ENCODE results near the gene PIK3CB.
"Not testable (repeated sequence)": the region's sequence is repeated elsewhere in the genome, so short reads cannot be mapped to it uniquely, and the experiment has no call there.

The PIK3CB gene

GRCh38 chr3:138802223-138802622 lies 32.5 kb downstream of the PIK3CB start:
- not testable (repeated sequence) for DNase-seq

- no peak for DNase-seq
Measured at GRCh38 chr3:138801792-138802191, 32.9 kb downstream of the PIK3CB start.

- no peak for DNase-seq
Measured at GRCh38 chr3:138800248-138800647, 34.5 kb downstream of the PIK3CB start.

GRCh38 chr3:138799822-138800221 lies 34.9 kb downstream of the PIK3CB start:
- no peak for DNase-seq

GRCh38 chr3:138797508-138798038 lies 37.2 kb downstream of the PIK3CB start:
- no peak for DNase-seq

- no peak for DNase-seq
Measured at GRCh38 chr3:138796761-138797160, 38.0 kb downstream of the PIK3CB start.

- no peak for DNase-seq
Measured at GRCh38 chr3:138786788-138787271, 47.9 kb downstream of the PIK3CB start.

GRCh38 chr3:138785951-138786350 lies 48.8 kb downstream of the PIK3CB start:
- no peak for DNase-seq

- not testable (repeated sequence) for DNase-seq
Measured at GRCh38 chr3:138785362-138785857, 49.3 kb downstream of the PIK3CB start.

- no peak for DNase-seq
Measured at GRCh38 chr3:138782755-138783154, 52.0 kb downstream of the PIK3CB start.

- DNase-seq, result no peak
Measured at GRCh38 chr3:138781012-138781470, 53.7 kb downstream of the PIK3CB start.

GRCh38 chr3:138778643-138779042 lies 56.1 kb downstream of the PIK3CB start:
- DNase-seq, result no peak

GRCh38 chr3:138776961-138777360 lies 57.8 kb downstream of the PIK3CB start:
- no peak for DNase-seq

GRCh38 chr3:138775254-138775595 lies 59.5 kb downstream of the PIK3CB start:
- no peak for DNase-seq

GRCh38 chr3:138774529-138775253 lies 60.0 kb downstream of the PIK3CB start:
- DNase-seq, result no peak

- DNase-seq, result no peak
Measured at GRCh38 chr3:138771585-138771984, 63.1 kb downstream of the PIK3CB start.

GRCh38 chr3:138769616-138770015 lies 65.1 kb downstream of the PIK3CB start:
- DNase-seq, result no peak

GRCh38 chr3:138768946-138769345 lies 65.8 kb downstream of the PIK3CB start:
- no peak for DNase-seq

GRCh38 chr3:138768125-138768524 lies 66.6 kb downstream of the PIK3CB start:
- no peak for DNase-seq

- DNase-seq, result no peak
Measured at GRCh38 chr3:138767498-138768104, 67.1 kb downstream of the PIK3CB start.

- no peak for DNase-seq
Measured at GRCh38 chr3:138761002-138761401, 73.7 kb downstream of the PIK3CB start.

- no peak for DNase-seq
Measured at GRCh38 chr3:138748190-138748589, 86.5 kb downstream of the PIK3CB start.

- no peak for DNase-seq
Measured at GRCh38 chr3:138747225-138747624, 87.5 kb downstream of the PIK3CB start.

GRCh38 chr3:138740072-138740471 lies 94.7 kb downstream of the PIK3CB start:
- no peak for DNase-seq

All from activated gamma-delta T cell (primary cell).